GM12878 (cell line): ENCODE measurements around the gene WWOX.

Experiments used
- ATF3 ChIP-seq: IDR thresholded peaks from 2 replicates; pipeline ENCODE4 v1.6.1; 2011; ENCODE audit warnings: low read depth, mild to moderate bottlenecking, low read length, moderate library complexity, borderline replicate concordance; ENCODE audit errors: extremely low read depth
- BHLHE40 ChIP-seq, 2 experiments: fragments of 450-650 bp in 1 of 2; IDR thresholded peaks; 2 replicates each; pipeline ENCODE4 v1.6.1; 2011 to 2017; ENCODE audit warnings: low read depth in 2 of 2, borderline replicate concordance in 1 of 2, improper control_type of control experiment in 1 of 2, low read length in 1 of 2, mild to moderate bottlenecking in 1 of 2
- CREB1 ChIP-seq: IDR thresholded peaks from 2 replicates; pipeline ENCODE4 v1.6.1; 2012; ENCODE audit warnings: low read depth, mild to moderate bottlenecking, inconsistent platforms
- CTCF ChIP-seq, 3 experiments: IDR thresholded peaks in 2 of 3; conservative IDR thresholded peaks in 1 of 3; 2 replicates each; pipeline ENCODE4 v1.5.1; 2011; ENCODE audit warnings: low read depth in 3 of 3, low read length in 3 of 3, mild to moderate bottlenecking in 3 of 3, control low read depth in 2 of 3, moderate library complexity in 2 of 3, inconsistent platforms in 1 of 3, mixed read lengths in 1 of 3; ENCODE audit not compliant: control insufficient read depth in 2 of 3, insufficient read depth in 1 of 3; ENCODE audit errors: extremely low read depth in 1 of 3
- EP300 ChIP-seq, 2 experiments: fragments of 150-350 bp in 1 of 2; IDR thresholded peaks; 2 replicates each; pipeline ENCODE4 v1.6.1; 2011 to 2012; ENCODE audit warnings: low read depth in 2 of 2, low read length in 2 of 2, borderline replicate concordance in 1 of 2, improper control_type of control experiment in 1 of 2, inconsistent platforms in 1 of 2; ENCODE audit not compliant: control insufficient read depth in 1 of 2
- JUNB ChIP-seq: IDR thresholded peaks from 2 replicates; pipeline ENCODE4 v1.6.1; 2016; ENCODE audit warnings: antibody characterized with exemption, mild to moderate bottlenecking
- MAX ChIP-seq: IDR thresholded peaks from 2 replicates; pipeline ENCODE4 v1.6.1; 2012; ENCODE audit warnings: low read depth, low read length, improper control_type of control experiment
- MTA3 ChIP-seq: IDR thresholded peaks from 2 replicates; pipeline ENCODE4 v1.6.1; 2012; ENCODE audit warnings: low read length, inconsistent platforms, borderline replicate concordance
- PAX5 ChIP-seq: IDR thresholded peaks from 2 replicates; pipeline ENCODE4 v1.6.1; 2011; ENCODE audit warnings: low read depth, low read length, borderline replicate concordance
- SP1 ChIP-seq: IDR thresholded peaks from one replicate; pipeline ENCODE4 v1.6.1; 2011; ENCODE audit warnings: low read depth, low read length

GRCh38 chr16:78884204-78884603, 784.8 kb downstream of the WWOX start:
- TF ChIP-seq JUNB (no peak), CTCF (IDR thresholded peaks at IDR 0.05 in 2 of 3, conservative IDR thresholded peaks at IDR 0.05 in 1 of 3; ENCODE audit: control insufficient read depth in 2 of 3, extremely low read depth in 1 of 3, insufficient read depth in 1 of 3, low read depth in 3 of 3, low read length in 3 of 3) (no peak), SP1 (no peak), MAX (no peak), PAX5 (no peak), CREB1 (no peak), MTA3 (no peak), BHLHE40 (IDR thresholded peaks at IDR 0.05; ENCODE audit: borderline replicate concordance in 1 of 2, low read depth in 2 of 2, low read length in 1 of 2) (no peak), EP300 (IDR thresholded peaks at IDR 0.05; ENCODE audit: borderline replicate concordance in 1 of 2, control insufficient read depth in 1 of 2, low read depth in 2 of 2, low read length in 2 of 2) (no peak), ATF3 (no peak)
